ENCODE results near the gene RABL3. TPM values are rescaled to one million over a fixed set of nuclear protein-coding genes. Genes with fewer than 3 reads are reported as not detected.
"Not testable (repeated sequence)": the region's sequence is repeated elsewhere in the genome, so short reads cannot be mapped to it uniquely, and the experiment has no call there.

Gene RABL3
- total and polyA plus RNA-seq, 2 of the 4 experiments (the other 2 are of a cell fraction): 5.3 to 17.0 TPM

DNA sequence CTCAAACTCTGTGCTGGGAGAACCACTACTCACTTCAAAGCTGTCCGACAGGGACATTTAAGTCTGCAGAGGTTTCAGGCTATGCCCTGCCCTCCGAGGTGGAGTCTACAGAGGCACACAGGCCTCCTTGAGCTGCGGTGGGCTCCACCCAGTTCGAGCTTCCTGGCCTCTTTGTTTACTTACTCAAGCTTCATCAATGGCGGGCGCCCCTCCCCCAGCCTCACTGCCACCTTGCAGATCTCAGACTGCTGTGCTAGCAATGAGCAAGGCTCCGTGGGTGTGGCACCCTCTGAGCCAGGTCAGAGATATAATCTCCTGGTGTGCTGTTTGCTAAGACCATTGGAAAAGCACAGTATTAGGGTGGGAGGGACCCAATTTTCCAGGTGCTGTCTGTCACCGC is 4.3 kb downstream of the RABL3 start:
- H3K9ac ChIP-seq (ENCODE audit: low read depth, low read length); H3K27me3 ChIP-seq (ENCODE audit: control insufficient read depth, insufficient read depth, low read length); dilution Hi-C loops (cut with HindIII; ENCODE audit: low sequenced_read_pairs, unreplicated experiment); H4K20me1 ChIP-seq (ENCODE audit: insufficient read depth, low read length); H4K5ac ChIP-seq (ENCODE audit: low read depth, low read length); CTCF ChIA-PET; H3K23ac ChIP-seq (ENCODE audit: low read depth, low read length); H2BK15ac ChIP-seq (ENCODE audit: low read depth, low read length); H2BK120ac ChIP-seq (ENCODE audit: low read depth, low read length); H2AK9ac ChIP-seq (replicated peaks; ENCODE audit: low read depth, low read length, poor library complexity); H3K4me3 ChIP-seq (ENCODE audit: insufficient read depth, low read depth, low read length); H2AK5ac ChIP-seq (ENCODE audit: low read depth, low read length); BruUV-seq (replicated peaks); H2BK20ac ChIP-seq (ENCODE audit: low read depth, low read length); H3K14ac ChIP-seq (replicated peaks; ENCODE audit: low read depth, low read length); in situ Hi-C loops (cut with MboI; ENCODE audit: low sequenced_read_pairs); ATAC-seq (ENCODE audit: low read depth); H3K9me1 ChIP-seq (ENCODE audit: insufficient read depth, low read length); H2BK5ac ChIP-seq (ENCODE audit: low read depth, low read length, poor library complexity, severe bottlenecking); H4K8ac ChIP-seq (ENCODE audit: low read depth in 2 of 2, low read length in 2 of 2); H3K27ac ChIP-seq (ENCODE audit: insufficient read depth, low read length); H3K4me2 ChIP-seq (ENCODE audit: low read depth, low read length); H2AFZ ChIP-seq (replicated peaks; ENCODE audit: low read length, poor library complexity); DNase-seq; intact Hi-C loops (cut with micrococcal nuclease); H3K36me3 ChIP-seq (ENCODE audit: control insufficient read depth, insufficient read depth, low read length); H4K91ac ChIP-seq (ENCODE audit: insufficient read depth, low read depth, low read length); H3K56ac ChIP-seq (ENCODE audit: extremely low read depth, insufficient read depth, low read length); H3K9me3 ChIP-seq (ENCODE audit: control insufficient read depth, insufficient read depth, low read length); H3K4me1 ChIP-seq (ENCODE audit: control insufficient read depth, insufficient read depth, low read length); H3K4ac ChIP-seq (ENCODE audit: low read depth, low read length); H3K18ac ChIP-seq (ENCODE audit: low read depth, low read length): not testable (repeated sequence)
- POLR2A ChIA-PET (ENCODE audit: unreplicated experiment): interaction anchor here (0.6 kb wide), 1 partner anchor 21 kb away, joined by 4 read pairs; no protein-coding TSS in a partner anchor
- 97% methylated on average over 3 of the region's 8 CpGs; no CpG with 5 or more reads in 1 of the 2 experiments for WGBS, 2 experiments (ENCODE audit: extremely low coverage in 2 of 2, insufficient read length in 1 of 2)
- H3K79me1 ChIP-seq (ENCODE audit: low read depth in 1 of 2, low read length in 2 of 2): peaks cover 13 to 15% of the 10 kb centered on the region in 2 experiments
